ENCODE results near the gene SLC4A11. TPM values are rescaled to one million over a fixed set of nuclear protein-coding genes. Genes with fewer than 3 reads are reported as not detected.
"Not testable (repeated sequence)": the region's sequence is repeated elsewhere in the genome, so short reads cannot be mapped to it uniquely, and the experiment has no call there.

Gene SLC4A11
- total RNA-seq, 1 donor from 2014 or later = 20.0 TPM

GRCh38 chr20:3199976-3200755 lies 38.8 kb downstream of the SLC4A11 start:
- ATAC-seq = no peak

- ATAC-seq = no peak
Observed at GRCh38 chr20:3199206-3199605, 39.8 kb downstream of the SLC4A11 start.

GRCh38 chr20:3195590-3196237 lies 43.3 kb downstream of the SLC4A11 start:
- no peak for ATAC-seq

- ATAC-seq = no peak
Observed at GRCh38 chr20:3194617-3195280, 44.2 kb downstream of the SLC4A11 start.

- no peak for ATAC-seq
Observed at GRCh38 chr20:3193806-3194616, 45.0 kb downstream of the SLC4A11 start.

- no peak for ATAC-seq
Observed at GRCh38 chr20:3192226-3193015, 46.6 kb downstream of the SLC4A11 start.

- ATAC-seq = no peak
Observed at GRCh38 chr20:3190681-3191111, 48.3 kb downstream of the SLC4A11 start.

- no peak for ATAC-seq
Observed at GRCh38 chr20:3189561-3190131, 49.3 kb downstream of the SLC4A11 start.

- no peak for ATAC-seq
Observed at GRCh38 chr20:3188823-3189413, 50.1 kb downstream of the SLC4A11 start.

GRCh38 chr20:3187861-3188260 lies 51.1 kb downstream of the SLC4A11 start:
- ATAC-seq = not testable (repeated sequence)

- no peak for ATAC-seq
Observed at GRCh38 chr20:3183896-3184612, 54.9 kb downstream of the SLC4A11 start.

- ATAC-seq = not testable (repeated sequence)
Observed at GRCh38 chr20:3182429-3182828, 56.6 kb downstream of the SLC4A11 start.

GRCh38 chr20:3181270-3181669 lies 57.7 kb downstream of the SLC4A11 start:
- ATAC-seq = no peak

GRCh38 chr20:3180319-3180718 lies 58.7 kb downstream of the SLC4A11 start:
- ATAC-seq = no peak

GRCh38 chr20:3177746-3178485 lies 61.1 kb downstream of the SLC4A11 start:
- ATAC-seq = no peak
